H1 (cell line): Measurements from ENCODE around the gene NCAPG2. TPM values are rescaled to one million over a fixed set of nuclear protein-coding genes. Genes with fewer than 3 reads are reported as not detected.

Source experiments
- CTCF ChIA-PET: fragments of 300-600 bp; sonication (Branson Sonifier 250); formaldehyde crosslinking; loops from one replicate; lab custom pipeline; 2021; ENCODE audit not compliant: partially characterized antibody; lab: Charles Lee
- POLR2A ChIA-PET: fragments of 300-600 bp; sonication (Branson Sonifier 250); formaldehyde crosslinking; loops from one replicate; lab custom pipeline; 2021; ENCODE audit warnings: inconsistent platforms; ENCODE audit not compliant: partially characterized antibody; lab: Charles Lee
- DNase-seq, 2 experiments: peaks; one replicate each; pipeline versions ENCODE4 v3.0.0 to v3.0.0-alpha.2; 2010 to 2022; ENCODE audit warnings: low spot score in 2 of 2, low read depth in 1 of 2, mixed read lengths in 1 of 2
- FAIRE-seq: peaks from 2 replicates; lab custom pipeline; 2011; peaks lifted over from hg19 to GRCh38; lab: Jason Lieb, UNC
- H2AFZ ChIP-seq: 2 replicates; pipeline ENCODE4 v1.8.1; 2012; ENCODE audit warnings: low read length, inconsistent platforms
- H2AK5ac ChIP-seq: 2 replicates; pipeline ENCODE4 v1.6.1; 2013; ENCODE audit warnings: low read depth, low read length
- H2BK120ac ChIP-seq: replicated peaks from 2 replicates; pipeline ENCODE3; 2013; ENCODE audit warnings: low read depth, low read length, inconsistent platforms
- H2BK12ac ChIP-seq: 2 replicates; pipeline ENCODE4 v1.6.1; 2013; ENCODE audit warnings: low read depth, low read length
- H2BK15ac ChIP-seq: 2 replicates; pipeline ENCODE4 v1.6.1; 2013; ENCODE audit warnings: low read length
- H2BK20ac ChIP-seq: 2 replicates; pipeline ENCODE4 v1.6.1; 2013; ENCODE audit warnings: low read length
- H2BK5ac ChIP-seq: 2 replicates; pipeline ENCODE4 v1.6.1; 2013; ENCODE audit warnings: low read depth, low read length
- H3K14ac ChIP-seq: 2 replicates; pipeline ENCODE4 v1.6.1; 2013; ENCODE audit warnings: inconsistent platforms; ENCODE audit not compliant: insufficient read length
- H3K18ac ChIP-seq: 2 replicates; pipeline ENCODE4 v1.6.1; 2013; ENCODE audit warnings: low read length; ENCODE audit errors: extremely low read depth
- H3K23ac ChIP-seq: 2 replicates; pipeline ENCODE4 v1.6.1; 2013; ENCODE audit warnings: inconsistent platforms; ENCODE audit not compliant: insufficient read length
- H3K23me2 ChIP-seq: 2 replicates; pipeline ENCODE4 v1.6.1; 2013; ENCODE audit warnings: low read depth, low read length
- H3K27ac ChIP-seq: 2 replicates; pipeline ENCODE4 v1.6.1; 2011; ENCODE audit warnings: low read depth, low read length, inconsistent platforms
- H3K27me3 ChIP-seq, 4 experiments: replicated peaks in 1 of 4; 1 replicate in 1 of 4; 2 replicates in 3 of 4; pipeline versions ENCODE4 v1.6.1 to v1.8.1; 2011 to 2013; ENCODE audit warnings: low read length in 3 of 4, mild to moderate bottlenecking in 3 of 4, inconsistent platforms in 2 of 4, mixed read lengths in 2 of 4, moderate library complexity in 1 of 4; ENCODE audit not compliant: control insufficient read depth in 3 of 4, insufficient read depth in 3 of 4; ENCODE audit errors: extremely low read depth in 1 of 4
- H3K36me3 ChIP-seq, 4 experiments: 2 replicates each; pipeline versions ENCODE4 v1.6.1 to v1.8.1; 2011 to 2013; ENCODE audit warnings: mild to moderate bottlenecking in 4 of 4, low read length in 3 of 4, moderate library complexity in 2 of 4, control low read depth in 1 of 4, inconsistent platforms in 1 of 4; ENCODE audit not compliant: insufficient read depth in 4 of 4, control insufficient read depth in 2 of 4
- H3K4ac ChIP-seq: replicated peaks from 2 replicates; pipeline ENCODE3; 2013; ENCODE audit warnings: low read length, low read depth, mixed read lengths, inconsistent platforms; ENCODE audit not compliant: insufficient read length
- H3K4me1 ChIP-seq, 4 experiments: replicated peaks in 1 of 4; 1 replicate in 1 of 4; 2 replicates in 3 of 4; pipeline versions ENCODE4 v1.6.1 to v1.8.1; 2011 to 2013; ENCODE audit warnings: low read length in 3 of 4, inconsistent platforms in 2 of 4, mixed read lengths in 1 of 4; ENCODE audit not compliant: insufficient read depth in 4 of 4, control insufficient read depth in 3 of 4
- H3K4me2 ChIP-seq, 2 experiments: 2 replicates each; pipeline versions ENCODE4 v1.6.1 to v1.8.1; 2011 to 2013; ENCODE audit warnings: low read depth in 2 of 2, low read length in 2 of 2, control low read depth in 1 of 2, inconsistent platforms in 1 of 2, mild to moderate bottlenecking in 1 of 2; ENCODE audit not compliant: insufficient read depth in 1 of 2
- H3K4me3 ChIP-seq, 4 experiments: fragments of 200-600, 300-600 bp in 1 of 4; sonication (generic), shearing (Covaris generic), sonication (Bioruptor Twin) in 1 of 4; 2 replicates each; pipeline versions ENCODE4 v1.5.1 to v1.8.1; 2011 to 2016; ENCODE audit warnings: low read length in 4 of 4, low read depth in 3 of 4, control low read depth in 2 of 4, inconsistent platforms in 2 of 4, mild to moderate bottlenecking in 2 of 4, mixed read lengths in 1 of 4, moderate library complexity in 1 of 4; ENCODE audit not compliant: insufficient read depth in 2 of 4; ENCODE audit errors: extremely low read depth in 1 of 4
- H3K56ac ChIP-seq: replicated peaks from 2 replicates; pipeline ENCODE3; 2013; ENCODE audit warnings: low read depth, mild to moderate bottlenecking, mixed read lengths, low read length, inconsistent platforms; ENCODE audit not compliant: insufficient read length
- H3K79me1 ChIP-seq: 2 replicates; pipeline ENCODE4 v1.6.1; 2013; ENCODE audit warnings: low read depth, low read length, control low read depth
- H3K79me2 ChIP-seq, 2 experiments: 2 replicates each; pipeline versions ENCODE4 v1.6.1 to v1.8.1; 2012 to 2013; ENCODE audit warnings: low read length in 2 of 2, mild to moderate bottlenecking in 2 of 2, inconsistent platforms in 1 of 2; ENCODE audit not compliant: insufficient read depth in 2 of 2, control insufficient read depth in 1 of 2
- H3K9ac ChIP-seq, 4 experiments: replicated peaks in 1 of 4; 1 replicate in 1 of 4; 2 replicates in 3 of 4; pipeline versions ENCODE4 v1.6.1 to v1.8.1; 2011 to 2013; ENCODE audit warnings: low read depth in 3 of 4, low read length in 3 of 4, control low read depth in 2 of 4, mild to moderate bottlenecking in 2 of 4, moderate library complexity in 2 of 4, inconsistent platforms in 1 of 4; ENCODE audit errors: extremely low read depth in 1 of 4
- H3K9me3 ChIP-seq, 2 experiments: 2 replicates each; pipeline versions ENCODE4 v1.6.1 to v1.8.1; 2012 to 2013; ENCODE audit warnings: mild to moderate bottlenecking in 2 of 2, moderate library complexity in 2 of 2, control low read depth in 1 of 2, inconsistent platforms in 1 of 2, low read depth in 1 of 2, low read length in 1 of 2, mixed read lengths in 1 of 2; ENCODE audit not compliant: insufficient read depth in 2 of 2
- H4K20me1 ChIP-seq, 2 experiments: replicated peaks in 1 of 2; 2 replicates each; pipeline versions ENCODE3 to v1.8.1; 2011 to 2013; ENCODE audit warnings: inconsistent platforms in 2 of 2, low read length in 2 of 2, mild to moderate bottlenecking in 1 of 2; ENCODE audit not compliant: insufficient read depth in 2 of 2, control insufficient read depth in 1 of 2
- H4K5ac ChIP-seq: 2 replicates; pipeline ENCODE4 v1.6.1; 2013; ENCODE audit warnings: low read length, low read depth, mixed read lengths, inconsistent platforms; ENCODE audit not compliant: insufficient read length
- H4K8ac ChIP-seq: 2 replicates; pipeline ENCODE4 v1.8.0; 2013; ENCODE audit warnings: mild to moderate bottlenecking, moderate library complexity, low read length, inconsistent platforms; ENCODE audit not compliant: insufficient read depth; ENCODE audit errors: extremely low read depth
- H4K91ac ChIP-seq: replicated peaks from 2 replicates; pipeline ENCODE3; 2013; ENCODE audit warnings: low read length, mixed read lengths, inconsistent platforms; ENCODE audit not compliant: insufficient read length
- BRCA1 ChIP-seq: IDR thresholded peaks from 2 replicates; pipeline ENCODE4 v1.6.1; 2012; ENCODE audit warnings: low read depth, low read length, improper control_type of control experiment
- CBX8 ChIP-seq: fragments of 300-800, 300-1000 bp; sonication (generic); IDR thresholded peaks from 2 replicates; pipeline ENCODE4 v1.7.1; 2016; ENCODE audit warnings: low read depth, low read length, borderline replicate concordance
- JUN ChIP-seq: IDR thresholded peaks from 2 replicates; pipeline ENCODE4 v1.6.1; 2011; ENCODE audit warnings: low read depth, mild to moderate bottlenecking, improper control_type of control experiment, low read length
- KDM1A ChIP-seq: fragments of 200-600, 300-600 bp; sonication (generic); IDR thresholded peaks from 2 replicates; pipeline ENCODE4 v1.7.1; 2016; ENCODE audit warnings: mild to moderate bottlenecking, low read length, borderline replicate concordance
- PHF8 ChIP-seq: fragments of 200-600 bp; sonication (generic); conservative IDR thresholded peaks from 2 replicates; pipeline ENCODE4 v1.7.1; 2012; ENCODE audit warnings: low read depth, mild to moderate bottlenecking, inconsistent platforms, low read length, moderate library complexity
- POLR2AphosphoS5 ChIP-seq: IDR thresholded peaks from 2 replicates; pipeline ENCODE4 v1.6.1; 2011; ENCODE audit warnings: low read depth, low read length
- RAD21 ChIP-seq, 2 experiments: IDR thresholded peaks in 1 of 2; conservative IDR thresholded peaks in 1 of 2; 2 replicates each; pipeline ENCODE4 v1.6.1; 2011; ENCODE audit warnings: low read depth in 2 of 2, low read length in 2 of 2, improper control_type of control experiment in 1 of 2, inconsistent platforms in 1 of 2, mild to moderate bottlenecking in 1 of 2, moderate library complexity in 1 of 2
- SIX5 ChIP-seq: IDR thresholded peaks from 2 replicates; pipeline ENCODE4 v1.6.1; 2011; ENCODE audit warnings: mild to moderate bottlenecking, low read depth, low read length
- SP1 ChIP-seq: IDR thresholded peaks from 2 replicates; pipeline ENCODE4 v1.6.1; 2011; ENCODE audit warnings: low read depth, low read length
- TCF12 ChIP-seq: IDR thresholded peaks from 2 replicates; pipeline ENCODE4 v1.6.1; 2011; ENCODE audit warnings: low read depth, mild to moderate bottlenecking, low read length
- YY1 ChIP-seq: IDR thresholded peaks from 2 replicates; pipeline ENCODE4 v1.6.1; 2011; ENCODE audit warnings: low read depth, mild to moderate bottlenecking, low read length
- WGBS, 2 experiments: shearing (Covaris generic) in 1 of 2; methylation state at CpG; one replicate each; pipeline versions ENCODE4 v1.1.6 to v1.1.7; 2013 to 2015; ENCODE audit warnings: low lambda C conversion rate in 2 of 2, mixed read lengths in 2 of 2, inconsistent platforms in 1 of 2, low coverage in 1 of 2, missing lambda C conversion rate in 1 of 2; ENCODE audit not compliant: insufficient replicate concordance in 2 of 2, insufficient coverage in 1 of 2, insufficient read length in 1 of 2; ENCODE audit errors: extremely low coverage in 1 of 2, missing lambda C conversion rate in 1 of 2; 5-methylcytosine and 5-hydroxymethylcytosine counted together
- polyA plus RNA-seq, 7 experiments: library from polyadenylated mRNA; depleted of rRNA in 3 of 7; stranded (reverse) in 5 of 7; unstranded in 2 of 7; fragments of >200 nt in 5 of 7; fragments of 200-250 nt in 2 of 7; gene quantifications; 1 replicate in 5 of 7; 2 replicates in 1 of 7; 4 replicates in 1 of 7; pipeline versions ENCODE4 v1.2.1 to v1.2.3, GENCODE V29; 2011 to 2013; ENCODE audit warnings: missing spikeins in 2 of 7, mixed read lengths in 2 of 7
- total RNA-seq: library from RNA; stranded (reverse); fragmentation: NEBNext Ultra II Directional; extraction: Animal tissue kit (Norgen Biotek cat#: 25700); gene quantifications from 2 replicates; pipeline ENCODE4 v1.2.1, GENCODE V29; 2021
- TF ChIP-seq, protein P1 (sequence below), 3 experiments: IDR thresholded peaks; 1 replicate in 2 of 3; 2 replicates in 1 of 3; pipeline versions ENCODE4 v1.5.1 to v1.6.1; 2011; ENCODE audit warnings: low read length in 3 of 3, mild to moderate bottlenecking in 3 of 3, inconsistent platforms in 2 of 3, low read depth in 1 of 3, moderate library complexity in 1 of 3; ENCODE audit not compliant: insufficient read depth in 1 of 3; ENCODE audit errors: control extremely low read depth in 1 of 3

The NCAPG2 gene
- total and polyA plus RNA-seq, 2 of the 8 experiments (the other 6 are each of a cell fraction or from before 2014, with no cell fraction given) = 49.9 to 119 TPM

- peaks cover 6% of the 10 kb centered on the region; the same call in 1 of the 2 replicates for H3K23me2 ChIP-seq
- FAIRE-seq (no peak), DNase-seq (no peak)
- peaks cover 13 to 59% (median 50%) of the 10 kb centered on the region in 4 experiments for H3K36me3 ChIP-seq
- no peak overlapping the region for H3K14ac ChIP-seq
- H4K91ac ChIP-seq = no peak overlapping the region
- ChIA-PET CTCF (interaction anchor here (0.7 to 4.2 kb wide), 9 partner anchors 10 to 278 kb away, joined by 3 to 25 read pairs (median 3); no protein-coding TSS in a partner anchor), POLR2A (no interaction called here)
- no peak overlapping the region for H3K9ac ChIP-seq
- no peak overlapping the region for H2BK5ac ChIP-seq
- H3K18ac ChIP-seq = no peak overlapping the region
- no peak overlapping the region for H4K5ac ChIP-seq
- no peak overlapping the region for H2AK5ac ChIP-seq
- no peak overlapping the region for H2BK15ac ChIP-seq
- no peaks in the 10 kb centered on the region for H3K27me3 ChIP-seq
- H3K27ac ChIP-seq = no peak overlapping the region
- H4K20me1 ChIP-seq = peaks cover 19 to 20% of the 10 kb centered on the region in 2 experiments
- H3K79me1 ChIP-seq = peaks cover 15% of the 10 kb centered on the region
- no peak overlapping the region for H2AFZ ChIP-seq
- no peak overlapping the region for H3K4me2 ChIP-seq
- H3K23ac ChIP-seq = no peak overlapping the region
- no peak overlapping the region for H2BK120ac ChIP-seq
- H3K56ac ChIP-seq = no peak overlapping the region
- H3K4me1 ChIP-seq = peaks cover 4 to 18% (median 11%) of the 10 kb centered on the region in 4 experiments; a peak in 5 of 7 replicates
- 0% methylated on average over 1 of the region's 1 CpG; no CpG with 5 or more reads in 1 of the 2 experiments for WGBS, 2 experiments
- H3K79me2 ChIP-seq = peaks cover 20 to 97% of the 10 kb centered on the region in 2 experiments
- H2BK12ac ChIP-seq = no peak overlapping the region
- H4K8ac ChIP-seq = no peak overlapping the region
- no peak overlapping the region for H3K4ac ChIP-seq
- H3K9me3 ChIP-seq = no peaks in the 10 kb centered on the region
- H3K4me3 ChIP-seq = no peak overlapping the region
- H2BK20ac ChIP-seq = no peak overlapping the region
- TF ChIP-seq BRCA1 = no peak
- TF ChIP-seq, protein P1, sequence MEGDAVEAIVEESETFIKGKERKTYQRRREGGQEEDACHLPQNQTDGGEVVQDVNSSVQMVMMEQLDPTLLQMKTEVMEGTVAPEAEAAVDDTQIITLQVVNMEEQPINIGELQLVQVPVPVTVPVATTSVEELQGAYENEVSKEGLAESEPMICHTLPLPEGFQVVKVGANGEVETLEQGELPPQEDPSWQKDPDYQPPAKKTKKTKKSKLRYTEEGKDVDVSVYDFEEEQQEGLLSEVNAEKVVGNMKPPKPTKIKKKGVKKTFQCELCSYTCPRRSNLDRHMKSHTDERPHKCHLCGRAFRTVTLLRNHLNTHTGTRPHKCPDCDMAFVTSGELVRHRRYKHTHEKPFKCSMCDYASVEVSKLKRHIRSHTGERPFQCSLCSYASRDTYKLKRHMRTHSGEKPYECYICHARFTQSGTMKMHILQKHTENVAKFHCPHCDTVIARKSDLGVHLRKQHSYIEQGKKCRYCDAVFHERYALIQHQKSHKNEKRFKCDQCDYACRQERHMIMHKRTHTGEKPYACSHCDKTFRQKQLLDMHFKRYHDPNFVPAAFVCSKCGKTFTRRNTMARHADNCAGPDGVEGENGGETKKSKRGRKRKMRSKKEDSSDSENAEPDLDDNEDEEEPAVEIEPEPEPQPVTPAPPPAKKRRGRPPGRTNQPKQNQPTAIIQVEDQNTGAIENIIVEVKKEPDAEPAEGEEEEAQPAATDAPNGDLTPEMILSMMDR (IDR thresholded peaks at IDR 0.05; ENCODE audit: control extremely low read depth in 1 of 3, insufficient read depth in 1 of 3, low read depth in 1 of 3, low read length in 3 of 3) = no peak
- TF ChIP-seq KDM1A = no peak
- TF ChIP-seq PHF8 = no peak
- no peak for TF ChIP-seq TCF12
- no peak for TF ChIP-seq YY1
- no peak for TF ChIP-seq SIX5
- no peak for TF ChIP-seq RAD21 (IDR thresholded peaks at IDR 0.05 in 1 of 2, conservative IDR thresholded peaks at IDR 0.05 in 1 of 2; ENCODE audit: low read depth in 2 of 2, low read length in 2 of 2)
- no peak for TF ChIP-seq JUN
- no peak for TF ChIP-seq CBX8
- TF ChIP-seq POLR2AphosphoS5 = no peak
- TF ChIP-seq SP1 = no peak
Observed at GRCh38 chr7:158699341-158699740, 5.3 kb downstream of the NCAPG2 start.
